ENCODE data around the gene PNKP. TPM values are rescaled to one million over a fixed set of nuclear protein-coding genes. Genes with fewer than 3 reads are reported as not detected.

PNKP gene
- total and polyA plus RNA-seq, 9 of the 15 experiments (the other 6 are each of a cell fraction or from before 2014, with no cell fraction given), result 2.8 to 85.4 (median 25.3) TPM

DNA sequence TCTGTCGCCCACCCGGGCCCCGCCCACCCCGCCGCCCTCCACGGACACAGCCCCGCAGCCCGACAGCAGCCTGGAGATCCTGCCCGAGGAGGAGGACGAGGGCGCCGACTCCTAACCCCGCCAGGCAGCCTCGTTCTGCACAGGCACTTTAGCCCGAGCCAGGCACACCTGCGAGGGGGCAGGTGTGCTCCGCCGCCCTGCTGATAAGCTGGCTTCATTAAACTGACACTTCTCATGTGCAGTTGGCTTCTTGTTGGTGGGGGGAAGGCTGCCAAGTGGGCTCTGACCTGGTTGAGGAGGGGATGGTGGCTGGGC lies 21.1 kb upstream of the PNKP start:
- no peaks in the 10 kb centered on the region for H3K79me2 ChIP-seq (ENCODE audit: control insufficient read depth, insufficient read depth, low read length)
- H4K20me1 ChIP-seq (replicated peaks; ENCODE audit: control insufficient read depth, insufficient read depth, low read length), result no peaks in the 10 kb centered on the region
- H3K4me2 ChIP-seq (ENCODE audit: insufficient read depth, low read length), result no peak overlapping the region
- BruUV-seq (replicated peaks), result no TSS peak
- 85% methylated on average over 9 of the region's 18 CpGs for WGBS (ENCODE audit: insufficient coverage, low coverage, missing lambda C conversion rate)
- no peaks in the 10 kb centered on the region for H3K27me3 ChIP-seq (ENCODE audit: control insufficient read depth in 2 of 2, insufficient read depth in 2 of 2, low read length in 2 of 2)
- no peak overlapping the region for H3K27ac ChIP-seq (ENCODE audit: extremely low read depth, low read depth, low read length)
- ChIA-PET CTCF (ENCODE audit: low intra/inter-chr PET ratio) (no interaction called here), POLR2A (no interaction called here)
- no peaks in the 10 kb centered on the region for H3K9me3 ChIP-seq (replicated peaks; ENCODE audit: control insufficient read depth, insufficient read depth, low read depth, low read length)
- H3K36me3 ChIP-seq (ENCODE audit: control insufficient read depth, insufficient read depth, low read length), result peaks cover 15% of the 10 kb centered on the region; the same call in 2 of the 3 replicates
- DNase-seq (ENCODE audit: extremely low read depth in 1 of 4, low spot score in 3 of 4), result no peak
- H3K4me3 ChIP-seq, result no peak overlapping the region
- H3K4me1 ChIP-seq (replicated peaks in 1 of 2; ENCODE audit: control insufficient read depth in 2 of 2, insufficient read depth in 2 of 2, low read length in 2 of 2), result peaks cover 12 to 55% of the 10 kb centered on the region in 2 experiments
- TF ChIP-seq KLF1 (tag; IDR thresholded peaks at IDR 0.05) (no peak), NCOA4 (IDR thresholded peaks at IDR 0.05; ENCODE audit: partially characterized antibody) (no peak), FOSL1 (tag; conservative IDR thresholded peaks at IDR 0.05) (no peak), PHF8 (IDR thresholded peaks at IDR 0.05; ENCODE audit: borderline replicate concordance, low read length) (no peak), YY1 (IDR thresholded peaks at IDR 0.05; ENCODE audit: borderline replicate concordance in 1 of 3, control insufficient read depth in 1 of 3, extremely low read depth in 1 of 3, insufficient read depth in 3 of 3, insufficient read length in 1 of 3, insufficient replicate concordance in 2 of 3, low read depth in 1 of 3, low read length in 2 of 3) (no peak), HMG20B (CRISPR knock-in tag; IDR thresholded peaks at IDR 0.05) (no peak), TGIF2 (CRISPR knock-in tag; IDR thresholded peaks at IDR 0.05) (no peak), MIER1 (IDR thresholded peaks at IDR 0.05; ENCODE audit: low read depth) (no peak)
- TF ChIP-seq, protein P1, sequence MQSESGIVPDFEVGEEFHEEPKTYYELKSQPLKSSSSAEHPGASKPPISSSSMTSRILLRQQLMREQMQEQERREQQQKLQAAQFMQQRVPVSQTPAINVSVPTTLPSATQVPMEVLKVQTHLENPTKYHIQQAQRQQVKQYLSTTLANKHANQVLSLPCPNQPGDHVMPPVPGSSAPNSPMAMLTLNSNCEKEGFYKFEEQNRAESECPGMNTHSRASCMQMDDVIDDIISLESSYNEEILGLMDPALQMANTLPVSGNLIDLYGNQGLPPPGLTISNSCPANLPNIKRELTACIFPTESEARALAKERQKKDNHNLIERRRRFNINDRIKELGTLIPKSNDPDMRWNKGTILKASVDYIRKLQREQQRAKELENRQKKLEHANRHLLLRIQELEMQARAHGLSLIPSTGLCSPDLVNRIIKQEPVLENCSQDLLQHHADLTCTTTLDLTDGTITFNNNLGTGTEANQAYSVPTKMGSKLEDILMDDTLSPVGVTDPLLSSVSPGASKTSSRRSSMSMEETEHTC (IDR thresholded peaks at IDR 0.05), result no peak
- TF ChIP-seq, protein P2, sequence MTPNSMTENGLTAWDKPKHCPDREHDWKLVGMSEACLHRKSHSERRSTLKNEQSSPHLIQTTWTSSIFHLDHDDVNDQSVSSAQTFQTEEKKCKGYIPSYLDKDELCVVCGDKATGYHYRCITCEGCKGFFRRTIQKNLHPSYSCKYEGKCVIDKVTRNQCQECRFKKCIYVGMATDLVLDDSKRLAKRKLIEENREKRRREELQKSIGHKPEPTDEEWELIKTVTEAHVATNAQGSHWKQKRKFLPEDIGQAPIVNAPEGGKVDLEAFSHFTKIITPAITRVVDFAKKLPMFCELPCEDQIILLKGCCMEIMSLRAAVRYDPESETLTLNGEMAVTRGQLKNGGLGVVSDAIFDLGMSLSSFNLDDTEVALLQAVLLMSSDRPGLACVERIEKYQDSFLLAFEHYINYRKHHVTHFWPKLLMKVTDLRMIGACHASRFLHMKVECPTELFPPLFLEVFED (CRISPR knock-in tag; conservative IDR thresholded peaks at IDR 0.05), result no peak
- intact Hi-C loops (cut with micrococcal nuclease), result no loop called here
- FAIRE-seq, result no peak
- in situ Hi-C loops (cut with MboI), result no loop called here
- H3K9ac ChIP-seq (ENCODE audit: insufficient read depth in 1 of 2, low read depth in 2 of 2, low read length in 2 of 2), result no peak overlapping the region
- peaks cover 3% of the 10 kb centered on the region for H3K9me1 ChIP-seq (ENCODE audit: control insufficient read depth, insufficient read depth, low read length)
- no peak overlapping the region for H2AFZ ChIP-seq (ENCODE audit: low read depth, low read length)
- ATAC-seq, result no peak
